HL-60 (cell line): ENCODE data around the gene TAS1R1.

Experiments used
- DNase-seq, 2 experiments: peaks; one replicate each; pipeline ENCODE4 v3.0.0-alpha.2; 2010 to 2020; ENCODE audit warnings: low read depth in 1 of 2, low spot score in 1 of 2
- H3K27ac ChIP-seq: fragments of 250-450 bp; sonication (Bioruptor Pico); replicated peaks from 2 replicates; pipeline ENCODE4 v1.5.1; 2020; ENCODE audit warnings: mild to moderate bottlenecking, moderate library complexity
- H3K27me3 ChIP-seq: fragments of 250-450 bp; sonication (Bioruptor Pico); 2 replicates; pipeline ENCODE4 v1.5.1; 2021; ENCODE audit warnings: mild to moderate bottlenecking, moderate library complexity; ENCODE audit not compliant: insufficient read depth, poor library complexity, severe bottlenecking
- H3K4me3 ChIP-seq: replicated peaks from 2 replicates; pipeline ENCODE4 v1.5.1; 2011; ENCODE audit warnings: mild to moderate bottlenecking, control low read depth, low read length; ENCODE audit not compliant: insufficient read depth
- CTCF ChIP-seq: IDR thresholded peaks from one replicate; pipeline ENCODE4 v1.5.1; 2011; ENCODE audit warnings: low read length, control low read depth, inconsistent platforms; ENCODE audit not compliant: insufficient read depth
- GABPA ChIP-seq: IDR thresholded peaks from 2 replicates; pipeline ENCODE4 v1.6.1; 2012; ENCODE audit warnings: low read depth
- POLR2AphosphoS5 ChIP-seq: IDR thresholded peaks from 2 replicates; pipeline ENCODE4 v1.6.1; 2012; ENCODE audit warnings: low read depth
- REST ChIP-seq: IDR thresholded peaks from 2 replicates; pipeline ENCODE4 v1.6.1; 2012; ENCODE audit warnings: low read depth; ENCODE audit not compliant: insufficient replicate concordance
- SPI1 ChIP-seq: IDR thresholded peaks from 2 replicates; pipeline ENCODE4 v1.6.1; 2012; ENCODE audit warnings: low read depth, mild to moderate bottlenecking, borderline replicate concordance

Gene TAS1R1

GRCh38 chr1:6569033-6569432 lies 13.9 kb downstream of the TAS1R1 start:
- DNase-seq, result no peak
- no peak overlapping the region for H3K27ac ChIP-seq
- no peak overlapping the region for H3K4me3 ChIP-seq
- H3K27me3 ChIP-seq, result peaks cover 4% of the 10 kb centered on the region
- TF ChIP-seq REST (no peak), SPI1 (no peak), CTCF (no peak), GABPA (no peak), POLR2AphosphoS5 (no peak)

GRCh38 chr1:6570100-6570499 lies 15.0 kb downstream of the TAS1R1 start:
- no peak for DNase-seq
- H3K4me3 ChIP-seq, result no peak overlapping the region
- no peak overlapping the region for H3K27ac ChIP-seq
- H3K27me3 ChIP-seq, result peaks cover 4% of the 10 kb centered on the region
- no peak for TF ChIP-seq CTCF
- no peak for TF ChIP-seq REST
- no peak for TF ChIP-seq GABPA
- TF ChIP-seq SPI1, result no peak
- TF ChIP-seq POLR2AphosphoS5, result no peak

GRCh38 chr1:6570987-6571386 lies 15.9 kb downstream of the TAS1R1 start:
- DNase-seq, result no peak
- TF ChIP-seq GABPA, result no peak
- TF ChIP-seq CTCF, result no peak
- no peak for TF ChIP-seq POLR2AphosphoS5
- no peak for TF ChIP-seq SPI1
- no peak for TF ChIP-seq REST
- no peak overlapping the region for H3K4me3 ChIP-seq
- no peaks in the 10 kb centered on the region for H3K27me3 ChIP-seq
- no peak overlapping the region for H3K27ac ChIP-seq
